GM19395 (cell line): ENCODE data around the gene B4GAT1.
"Not testable (repeated sequence)": the region's sequence is repeated elsewhere in the genome, so short reads cannot be mapped to it uniquely, and the experiment has no call there.

ENCODE experiments used
- ATAC-seq: cut with Tn5 transposase; IDR thresholded peaks from one replicate; pipeline ENCODE4 v1.9.1; 2021; ENCODE audit warnings: mild to moderate bottlenecking, moderate library complexity; ENCODE audit not compliant: unreplicated experiment

B4GAT1 gene

GRCh38 chr11:66311965-66312548 lies 35.4 kb downstream of the B4GAT1 start:
- peak; percentile 68 for ATAC-seq

GRCh38 chr11:66311470-66311964 lies 35.9 kb downstream of the B4GAT1 start:
- ATAC-seq, result no peak

- ATAC-seq, result not testable (repeated sequence)
These were observed 36.5 kb downstream of the B4GAT1 start for GRCh38 chr11:66310803-66311440.

- no peak for ATAC-seq
These were observed 37.1 kb downstream of the B4GAT1 start for GRCh38 chr11:66310324-66310723.

GRCh38 chr11:66309475-66309874 lies 38.0 kb downstream of the B4GAT1 start:
- ATAC-seq, result no peak

- ATAC-seq, result no peak
These were observed 44.8 kb downstream of the B4GAT1 start for GRCh38 chr11:66302656-66303055.

- no peak for ATAC-seq
These were observed 48.2 kb downstream of the B4GAT1 start for GRCh38 chr11:66299186-66299585.

- ATAC-seq, result no peak
These were observed 49.8 kb downstream of the B4GAT1 start for GRCh38 chr11:66297610-66298009.
